GM23338 (cell line): ENCODE results near the gene PPP6R1.

Experiments
- POLR2AphosphoS5 ChIP-seq: IDR thresholded peaks from 2 replicates; pipeline ENCODE4 v1.6.1; 2016; ENCODE audit warnings: antibody characterized with exemption, low read depth
- TF ChIP-seq, protein P1 (sequence below), 2 experiments: fragments of 200-600 bp in 1 of 2; sonication (generic) in 1 of 2; conservative IDR thresholded peaks; 2 replicates each; pipeline versions ENCODE4 v1.5.1 to v1.6.1; 2016 to 2017; ENCODE audit warnings: antibody characterized with exemption in 2 of 2, low read depth in 2 of 2, mild to moderate bottlenecking in 2 of 2, moderate library complexity in 1 of 2

DNA sequence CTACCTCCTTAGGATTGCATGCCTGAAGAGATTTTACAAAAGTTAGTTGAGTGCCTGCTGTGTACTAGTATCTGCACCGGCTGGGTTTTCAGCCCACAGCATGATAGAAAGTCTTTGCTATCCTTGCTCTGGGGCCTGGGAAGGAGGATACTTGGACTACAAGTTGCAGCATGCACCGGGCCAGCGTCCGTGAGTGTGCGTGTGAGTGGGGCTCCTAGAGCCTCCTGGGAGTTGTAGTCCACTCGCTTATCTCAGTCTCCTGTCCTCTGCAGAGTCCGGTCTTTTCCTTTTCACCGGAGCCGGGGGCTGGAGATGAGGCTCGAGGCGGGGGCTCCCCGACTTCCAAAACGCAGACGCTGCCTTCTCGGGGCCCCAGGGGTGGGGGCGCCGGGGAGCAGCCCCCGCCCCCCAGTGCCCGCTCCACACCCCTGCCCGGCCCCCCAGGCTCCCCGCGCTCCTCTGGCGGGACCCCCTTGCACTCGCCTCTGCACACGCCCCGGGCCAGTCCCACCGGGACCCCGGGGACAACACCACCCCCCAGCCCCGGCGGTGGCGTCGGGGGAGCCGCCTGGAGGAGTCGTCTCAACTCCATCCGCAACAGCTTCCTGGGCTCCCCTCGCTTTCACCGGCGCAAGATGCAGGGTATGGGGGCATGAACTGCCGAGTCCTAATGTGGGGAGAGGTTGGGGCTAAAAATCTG, 45.6 kb upstream of the PPP6R1 start:
- no peak for TF ChIP-seq POLR2AphosphoS5
- TF ChIP-seq, protein P1, sequence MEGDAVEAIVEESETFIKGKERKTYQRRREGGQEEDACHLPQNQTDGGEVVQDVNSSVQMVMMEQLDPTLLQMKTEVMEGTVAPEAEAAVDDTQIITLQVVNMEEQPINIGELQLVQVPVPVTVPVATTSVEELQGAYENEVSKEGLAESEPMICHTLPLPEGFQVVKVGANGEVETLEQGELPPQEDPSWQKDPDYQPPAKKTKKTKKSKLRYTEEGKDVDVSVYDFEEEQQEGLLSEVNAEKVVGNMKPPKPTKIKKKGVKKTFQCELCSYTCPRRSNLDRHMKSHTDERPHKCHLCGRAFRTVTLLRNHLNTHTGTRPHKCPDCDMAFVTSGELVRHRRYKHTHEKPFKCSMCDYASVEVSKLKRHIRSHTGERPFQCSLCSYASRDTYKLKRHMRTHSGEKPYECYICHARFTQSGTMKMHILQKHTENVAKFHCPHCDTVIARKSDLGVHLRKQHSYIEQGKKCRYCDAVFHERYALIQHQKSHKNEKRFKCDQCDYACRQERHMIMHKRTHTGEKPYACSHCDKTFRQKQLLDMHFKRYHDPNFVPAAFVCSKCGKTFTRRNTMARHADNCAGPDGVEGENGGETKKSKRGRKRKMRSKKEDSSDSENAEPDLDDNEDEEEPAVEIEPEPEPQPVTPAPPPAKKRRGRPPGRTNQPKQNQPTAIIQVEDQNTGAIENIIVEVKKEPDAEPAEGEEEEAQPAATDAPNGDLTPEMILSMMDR (conservative IDR thresholded peaks at IDR 0.05; ENCODE audit: low read depth in 2 of 2) = no peak
